Upper lobe of left lung (tissue), 4 donors: ENCODE measurements around the gene FAM83D.
A peak's percentile ranks its signal among the peaks of the same experiment; 100 is the strongest.

Experiments used
- EP300 ChIP-seq, 4 donors: sonication (generic); formaldehyde crosslinking; IDR thresholded peaks; one replicate each; pipeline ENCODE4 v1.5.1; 2017; ENCODE audit warnings: antibody characterized with exemption in 4 of 4, control low read depth in 2 of 4
- POLR2A ChIP-seq, 4 donors: fragments of 450-650 bp; IDR thresholded peaks; one replicate each; pipeline ENCODE4 v1.5.1; 2016 to 2017; ENCODE audit warnings: antibody characterized with exemption in 4 of 4, mild to moderate bottlenecking in 2 of 4
- POLR2AphosphoS5 ChIP-seq, 2 donors: sonication (generic); formaldehyde crosslinking; IDR thresholded peaks; one replicate each; pipeline ENCODE4 v1.5.1; 2017; ENCODE audit warnings: antibody characterized with exemption in 2 of 2
- TF ChIP-seq, protein P1 (sequence below), 6 experiments: fragments of 450-650 bp in 4 of 6; fragments of 200-600 bp in 2 of 6; sonication (generic) in 2 of 6; IDR thresholded peaks; one replicate each; pipeline ENCODE4 v1.5.1; 2016 to 2019; ENCODE audit warnings: antibody characterized with exemption in 6 of 6

DNA sequence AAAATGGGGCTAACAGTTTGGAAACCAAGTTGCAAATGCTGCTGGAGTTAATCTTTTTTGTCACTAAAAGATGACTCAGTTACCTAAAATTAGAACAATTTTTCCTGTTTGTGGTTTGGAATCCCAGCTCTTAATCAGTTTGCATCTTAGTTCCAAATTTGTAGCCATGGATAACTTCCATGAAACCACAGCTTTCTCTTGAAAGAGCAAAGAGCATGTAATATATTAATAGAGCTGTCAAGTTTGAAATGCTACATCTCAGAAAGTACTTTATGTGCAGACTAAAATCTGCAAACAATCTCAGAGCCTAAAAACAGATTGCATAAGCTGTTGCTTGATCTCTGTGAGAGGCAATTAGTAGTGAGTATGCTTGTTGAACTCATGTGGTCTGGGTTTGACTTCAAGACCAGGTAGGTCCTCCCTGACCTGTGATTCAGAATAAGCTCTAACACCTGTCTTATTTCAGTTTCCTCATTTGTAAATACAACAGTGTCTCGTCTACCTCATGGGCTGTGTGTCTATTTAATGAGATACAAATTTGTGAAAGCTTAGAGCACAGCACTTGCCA is 59.5 kb downstream of the FAM83D start:
- TF ChIP-seq, protein P1, sequence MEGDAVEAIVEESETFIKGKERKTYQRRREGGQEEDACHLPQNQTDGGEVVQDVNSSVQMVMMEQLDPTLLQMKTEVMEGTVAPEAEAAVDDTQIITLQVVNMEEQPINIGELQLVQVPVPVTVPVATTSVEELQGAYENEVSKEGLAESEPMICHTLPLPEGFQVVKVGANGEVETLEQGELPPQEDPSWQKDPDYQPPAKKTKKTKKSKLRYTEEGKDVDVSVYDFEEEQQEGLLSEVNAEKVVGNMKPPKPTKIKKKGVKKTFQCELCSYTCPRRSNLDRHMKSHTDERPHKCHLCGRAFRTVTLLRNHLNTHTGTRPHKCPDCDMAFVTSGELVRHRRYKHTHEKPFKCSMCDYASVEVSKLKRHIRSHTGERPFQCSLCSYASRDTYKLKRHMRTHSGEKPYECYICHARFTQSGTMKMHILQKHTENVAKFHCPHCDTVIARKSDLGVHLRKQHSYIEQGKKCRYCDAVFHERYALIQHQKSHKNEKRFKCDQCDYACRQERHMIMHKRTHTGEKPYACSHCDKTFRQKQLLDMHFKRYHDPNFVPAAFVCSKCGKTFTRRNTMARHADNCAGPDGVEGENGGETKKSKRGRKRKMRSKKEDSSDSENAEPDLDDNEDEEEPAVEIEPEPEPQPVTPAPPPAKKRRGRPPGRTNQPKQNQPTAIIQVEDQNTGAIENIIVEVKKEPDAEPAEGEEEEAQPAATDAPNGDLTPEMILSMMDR (IDR thresholded peaks at IDR 0.05), result no peak
- peak in 1 of 2 donors; percentile 28 for TF ChIP-seq POLR2AphosphoS5 (IDR thresholded peaks at IDR 0.05)
- TF ChIP-seq POLR2A (IDR thresholded peaks at IDR 0.05), result no peak
- TF ChIP-seq EP300 (IDR thresholded peaks at IDR 0.05), result peak in 1 of 4 donors; percentile 54
